NCI-H526 (cell line): ENCODE results near the gene MPL.

Experiments
- DNase-seq, 2 experiments: peaks; one replicate each; lab custom pipeline; 2025; lab: John Stamatoyannopoulos, UW

MPL gene

GRCh38 chr1:43306688-43307457 is 30.7 kb upstream of the MPL start:
- DNase-seq: no peak

GRCh38 chr1:43307458-43308158 is 30.0 kb upstream of the MPL start:
- no peak for DNase-seq

GRCh38 chr1:43308635-43309404 is 28.8 kb upstream of the MPL start:
- no peak for DNase-seq

GRCh38 chr1:43309405-43310025 is 28.1 kb upstream of the MPL start:
- DNase-seq: no peak

GRCh38 chr1:43311521-43311920 is 26.1 kb upstream of the MPL start:
- no peak for DNase-seq

GRCh38 chr1:43312212-43312623 is 25.4 kb upstream of the MPL start:
- no peak for DNase-seq

GRCh38 chr1:43312663-43313515 is 24.7 kb upstream of the MPL start:
- DNase-seq: no peak

- DNase-seq: no peak
These were observed 23.8 kb upstream of the MPL start for GRCh38 chr1:43313771-43314170.

- no peak for DNase-seq
These were observed 23.4 kb upstream of the MPL start for GRCh38 chr1:43314233-43314632.

- no peak for DNase-seq
These were observed 22.1 kb upstream of the MPL start for GRCh38 chr1:43315481-43315880.

- no peak for DNase-seq
These were observed 21.5 kb upstream of the MPL start for GRCh38 chr1:43315963-43316737.

GRCh38 chr1:43316738-43317520 is 20.7 kb upstream of the MPL start:
- no peak for DNase-seq

GRCh38 chr1:43317817-43318471 is 19.7 kb upstream of the MPL start:
- DNase-seq: no peak

GRCh38 chr1:43318831-43319230 is 18.8 kb upstream of the MPL start:
- no peak for DNase-seq

- DNase-seq: no peak
These were observed 18.3 kb upstream of the MPL start for GRCh38 chr1:43319288-43319687.

- DNase-seq: no peak
These were observed 17.9 kb upstream of the MPL start for GRCh38 chr1:43319766-43320165.

GRCh38 chr1:43321331-43321891 is 16.2 kb upstream of the MPL start:
- DNase-seq: no peak

GRCh38 chr1:43322506-43322905 is 15.1 kb upstream of the MPL start:
- no peak for DNase-seq

- DNase-seq: peak in 1 of 2 experiments; percentile 22
These were observed 12.8 kb upstream of the MPL start for GRCh38 chr1:43324810-43325209.
